Measurements from ENCODE around the gene CRELD2. TPM values are rescaled to one million over a fixed set of nuclear protein-coding genes. Genes with fewer than 3 reads are reported as not detected.

The CRELD2 gene
- total RNA-seq, 2 donors from 2014 or later, result 55.1 to 70.1 TPM

DNA sequence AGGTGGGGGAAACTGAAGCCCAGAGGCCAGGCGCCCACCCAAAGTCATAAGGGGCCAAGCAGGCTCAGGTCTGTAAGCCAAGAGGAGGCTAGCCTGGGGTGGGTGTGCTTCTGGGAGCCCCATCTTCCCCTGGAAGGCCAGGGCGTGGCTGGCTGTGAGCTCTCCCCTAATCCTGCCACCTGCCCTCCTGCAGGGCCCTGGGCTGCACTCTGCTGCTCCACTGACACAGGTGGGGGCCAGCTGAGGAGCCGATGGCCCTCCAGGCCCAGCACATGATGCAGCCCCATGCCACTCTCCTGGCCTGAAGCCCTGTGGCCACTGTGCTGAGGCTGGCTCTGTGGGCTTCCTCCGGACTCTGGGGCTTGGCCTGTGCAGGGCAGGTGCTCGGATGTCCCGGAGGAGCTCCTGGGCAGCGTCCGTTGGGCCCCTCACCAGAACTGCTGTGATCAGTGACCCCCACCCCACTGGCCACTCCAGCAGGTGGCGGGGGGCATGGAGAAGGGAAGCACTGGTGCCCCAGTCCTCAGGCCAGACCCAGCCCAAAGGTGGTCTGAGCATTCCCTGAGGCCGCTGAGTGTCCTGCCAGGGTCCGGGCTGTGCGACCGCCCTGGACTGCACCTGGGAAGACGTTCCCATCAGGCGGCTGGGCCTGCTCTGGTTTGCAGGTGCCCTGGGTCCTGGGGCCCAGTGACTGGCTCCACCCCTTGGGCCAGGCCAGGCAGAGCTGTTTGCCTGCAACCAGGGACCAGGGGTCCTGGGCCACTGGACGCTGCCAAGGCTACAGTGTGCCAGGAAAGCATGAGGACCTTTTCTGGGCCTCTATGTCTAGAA, 50.6 kb downstream of the CRELD2 start:
- no peak for DNase-seq (ENCODE audit: low spot score)
- H3K4me1 ChIP-seq (replicated peaks), result peaks cover 7% of the 10 kb centered on the region
- intact Hi-C loops (cut with DNase I), result loop anchor here (5.0 kb wide), 1 partner anchor 42 kb away; no protein-coding TSS in a partner anchor
- no peak for TF ChIP-seq POLR2AphosphoS5 (IDR thresholded peaks at IDR 0.05)
- no peak for TF ChIP-seq POLR2A (IDR thresholded peaks at IDR 0.05)
- TF ChIP-seq, protein P1, sequence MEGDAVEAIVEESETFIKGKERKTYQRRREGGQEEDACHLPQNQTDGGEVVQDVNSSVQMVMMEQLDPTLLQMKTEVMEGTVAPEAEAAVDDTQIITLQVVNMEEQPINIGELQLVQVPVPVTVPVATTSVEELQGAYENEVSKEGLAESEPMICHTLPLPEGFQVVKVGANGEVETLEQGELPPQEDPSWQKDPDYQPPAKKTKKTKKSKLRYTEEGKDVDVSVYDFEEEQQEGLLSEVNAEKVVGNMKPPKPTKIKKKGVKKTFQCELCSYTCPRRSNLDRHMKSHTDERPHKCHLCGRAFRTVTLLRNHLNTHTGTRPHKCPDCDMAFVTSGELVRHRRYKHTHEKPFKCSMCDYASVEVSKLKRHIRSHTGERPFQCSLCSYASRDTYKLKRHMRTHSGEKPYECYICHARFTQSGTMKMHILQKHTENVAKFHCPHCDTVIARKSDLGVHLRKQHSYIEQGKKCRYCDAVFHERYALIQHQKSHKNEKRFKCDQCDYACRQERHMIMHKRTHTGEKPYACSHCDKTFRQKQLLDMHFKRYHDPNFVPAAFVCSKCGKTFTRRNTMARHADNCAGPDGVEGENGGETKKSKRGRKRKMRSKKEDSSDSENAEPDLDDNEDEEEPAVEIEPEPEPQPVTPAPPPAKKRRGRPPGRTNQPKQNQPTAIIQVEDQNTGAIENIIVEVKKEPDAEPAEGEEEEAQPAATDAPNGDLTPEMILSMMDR (IDR thresholded peaks at IDR 0.05), result no peak
- WGBS, result 87% methylated on average over 7 of the region's 16 CpGs
- no peaks in the 10 kb centered on the region for H3K36me3 ChIP-seq
- H3K9me3 ChIP-seq, result no peaks in the 10 kb centered on the region
- H3K27ac ChIP-seq, result peak overlapping the region; percentile 44 to 92
- no peak overlapping the region for H3K4me3 ChIP-seq
- H3K27me3 ChIP-seq (replicated peaks; ENCODE audit: insufficient read depth), result no peaks in the 10 kb centered on the region

GRCh38 chr22:49969751-49970527, 51.5 kb downstream of the CRELD2 start:
- TF ChIP-seq, protein P1 (IDR thresholded peaks at IDR 0.05), result no peak
- TF ChIP-seq POLR2AphosphoS5 (IDR thresholded peaks at IDR 0.05) (no peak), POLR2A (IDR thresholded peaks at IDR 0.05) (no peak)
- no peaks in the 10 kb centered on the region for H3K27me3 ChIP-seq (replicated peaks; ENCODE audit: insufficient read depth)
- no peaks in the 10 kb centered on the region for H3K36me3 ChIP-seq
- H3K4me1 ChIP-seq (replicated peaks), result peaks cover 7% of the 10 kb centered on the region
- H3K4me3 ChIP-seq, result no peak overlapping the region
- H3K9me3 ChIP-seq, result no peaks in the 10 kb centered on the region
- H3K27ac ChIP-seq, result peak overlapping the region; percentile 42 to 44
- DNase-seq (ENCODE audit: low spot score), result no peak
- WGBS, result 67% methylated on average over 7 of the region's 8 CpGs
- intact Hi-C loops (cut with DNase I), result loop anchor here (5.0 kb wide), 1 partner anchor 43 kb away; no protein-coding TSS in a partner anchor

GRCh38 chr22:49970528-49971231, 52.2 kb downstream of the CRELD2 start:
- 10% methylated on average over 30 of the region's 32 CpGs for WGBS
- Histone ChIP-seq H3K4me3 (peak overlapping the region; percentile 38 to 40), H3K27me3 (replicated peaks; ENCODE audit: insufficient read depth) (no peaks in the 10 kb centered on the region), H3K9me3 (no peaks in the 10 kb centered on the region), H3K4me1 (replicated peaks) (peaks cover 7% of the 10 kb centered on the region), H3K36me3 (no peaks in the 10 kb centered on the region), H3K27ac (peak overlapping the region; percentile 75 to 79)
- intact Hi-C loops (cut with DNase I), result no loop called here
- peak; percentile 94 for DNase-seq (ENCODE audit: low spot score)
- TF ChIP-seq POLR2A (IDR thresholded peaks at IDR 0.05) (peak; percentile 93), POLR2AphosphoS5 (IDR thresholded peaks at IDR 0.05) (peak; percentile 99)
- TF ChIP-seq, protein P1 (IDR thresholded peaks at IDR 0.05), result no peak

- no peaks in the 10 kb centered on the region for H3K36me3 ChIP-seq
- peak overlapping the region; percentile 75 to 79 for H3K27ac ChIP-seq
- peak; percentile 51 for DNase-seq (ENCODE audit: low spot score)
- H3K9me3 ChIP-seq, result no peaks in the 10 kb centered on the region
- no peaks in the 10 kb centered on the region for H3K27me3 ChIP-seq (replicated peaks; ENCODE audit: insufficient read depth)
- H3K4me1 ChIP-seq (replicated peaks), result peaks cover 7% of the 10 kb centered on the region
- intact Hi-C loops (cut with DNase I), result no loop called here
- peak overlapping the region; percentile 38 to 40 for H3K4me3 ChIP-seq
- WGBS, result 8% methylated on average over 77 of the region's 81 CpGs
- TF ChIP-seq POLR2A (IDR thresholded peaks at IDR 0.05) (peak; percentile 47), POLR2AphosphoS5 (IDR thresholded peaks at IDR 0.05) (no peak)
Observed at GRCh38 chr22:49971232-49972162, 53.1 kb downstream of the CRELD2 start.

All from prostate gland (tissue), 2 donors.